Stimulated activated naive CD8-positive, alpha-beta T cell treated with anti-CD3 and anti-CD28 coated beads, Interleukin-15, Interleukin-2, amounts not matched to agents 100 ng/mL and 50 ng/mL, for 24 hours (primary cell): Measurements from ENCODE around the gene SCD5.

ENCODE experiments used
- H3K27ac Mint-ChIP-seq: one replicate; pipeline ENCODE4 v1.8.0; 2021; ENCODE audit warnings: mild to moderate bottlenecking, mixed read lengths
- H3K27me3 Mint-ChIP-seq: one replicate; pipeline ENCODE4 v1.8.0; 2021; ENCODE audit warnings: mixed read lengths
- H3K36me3 Mint-ChIP-seq: one replicate; pipeline ENCODE4 v1.8.0; 2021; ENCODE audit warnings: low read depth, mixed read lengths
- H3K4me1 Mint-ChIP-seq: one replicate; pipeline ENCODE4 v1.8.0; 2021; ENCODE audit warnings: low read depth, mixed read lengths
- H3K4me3 Mint-ChIP-seq: one replicate; pipeline ENCODE4 v1.8.0; 2021; ENCODE audit warnings: mild to moderate bottlenecking, mixed read lengths
- H3K9me3 Mint-ChIP-seq: one replicate; pipeline ENCODE4 v1.8.0; 2021; ENCODE audit warnings: mixed read lengths

SCD5 gene

GRCh38 chr4:82785611-82786400 lies 12.8 kb downstream of the SCD5 start:
- H3K27ac Mint-ChIP-seq = no peak overlapping the region
- no peak overlapping the region for H3K4me3 Mint-ChIP-seq
- no peaks in the 10 kb centered on the region for H3K36me3 Mint-ChIP-seq
- H3K27me3 Mint-ChIP-seq = no peaks in the 10 kb centered on the region
- H3K9me3 Mint-ChIP-seq = no peaks in the 10 kb centered on the region
- no peaks in the 10 kb centered on the region for H3K4me1 Mint-ChIP-seq

- no peaks in the 10 kb centered on the region for H3K4me1 Mint-ChIP-seq
- no peak overlapping the region for H3K4me3 Mint-ChIP-seq
- H3K27ac Mint-ChIP-seq = no peak overlapping the region
These were observed 13.7 kb downstream of the SCD5 start for GRCh38 chr4:82784681-82785610.

DNA sequence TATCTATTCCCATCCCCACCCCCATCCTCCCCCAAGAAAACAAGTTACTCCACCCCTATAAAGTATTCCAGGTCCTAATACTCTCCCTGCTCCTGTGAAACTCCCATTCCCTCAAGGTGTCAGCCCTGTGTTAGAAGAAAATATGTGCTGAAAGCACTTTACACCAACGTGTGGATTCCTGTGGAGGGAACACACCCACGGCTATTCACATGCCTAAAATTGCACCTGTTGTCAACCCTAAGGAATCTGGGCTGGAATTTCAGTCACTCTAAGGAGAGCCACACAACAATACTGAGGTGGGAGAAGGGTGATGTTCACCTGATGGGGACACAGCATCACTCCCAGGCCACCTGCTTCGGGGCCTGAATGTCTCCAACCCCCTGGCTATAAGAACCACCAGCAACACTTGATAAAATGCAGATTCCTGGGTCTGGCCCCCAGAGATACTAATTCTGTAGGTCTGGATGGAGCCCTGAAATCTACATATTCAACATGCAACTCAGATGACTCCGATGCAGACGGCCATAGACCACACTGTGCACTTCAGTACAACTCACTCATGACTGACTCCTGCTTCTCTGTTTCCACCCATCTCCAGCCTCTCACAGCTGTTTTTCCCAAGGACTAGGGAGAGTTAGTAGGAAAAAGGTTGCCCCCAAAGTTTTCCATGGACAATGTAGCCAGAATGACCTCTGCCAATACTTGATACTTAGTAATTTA lies 15.8 kb downstream of the SCD5 start:
- Mint-ChIP-seq H3K36me3 (no peaks in the 10 kb centered on the region), H3K27me3 (no peaks in the 10 kb centered on the region), H3K9me3 (no peaks in the 10 kb centered on the region), H3K4me3 (no peak overlapping the region), H3K4me1 (no peaks in the 10 kb centered on the region), H3K27ac (no peak overlapping the region)

More at GRCh38 chr4:82784681-82785610, 13.7 kb downstream of the SCD5 start:
- no peaks in the 10 kb centered on the region for H3K27me3 Mint-ChIP-seq
- no peaks in the 10 kb centered on the region for H3K36me3 Mint-ChIP-seq
- H3K9me3 Mint-ChIP-seq = no peaks in the 10 kb centered on the region

GRCh38 chr4:82780752-82781231 lies 17.8 kb downstream of the SCD5 start:
- Mint-ChIP-seq H3K4me3 (no peak overlapping the region), H3K27me3 (no peaks in the 10 kb centered on the region)

DNA sequence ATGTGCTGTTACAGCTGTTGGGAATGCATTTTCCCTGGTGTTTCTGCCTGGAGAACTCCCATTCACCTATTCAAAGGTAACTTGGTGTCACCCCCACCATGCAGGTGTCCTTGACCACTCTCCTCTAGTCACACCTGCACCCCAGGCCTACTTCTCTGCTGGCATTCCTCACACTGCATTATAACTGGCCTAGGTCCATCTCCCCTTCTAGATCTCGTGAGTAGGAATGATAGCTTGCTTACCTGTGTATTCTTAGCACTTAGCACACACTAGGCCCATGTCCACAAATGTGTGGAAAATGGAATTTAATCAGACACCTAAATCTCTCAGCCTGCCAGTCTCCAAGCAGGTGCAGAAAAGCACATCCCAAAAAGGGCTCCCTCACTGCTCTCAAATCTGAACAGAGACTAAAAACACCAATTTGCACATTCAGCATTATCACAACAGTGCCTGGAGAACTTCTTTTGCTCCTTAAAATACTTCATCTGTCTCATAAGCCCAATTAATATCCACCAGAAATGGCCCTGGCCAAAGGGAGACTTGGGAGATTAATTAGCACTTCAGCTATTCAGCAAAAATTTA lies 18.3 kb downstream of the SCD5 start:
- Mint-ChIP-seq H3K27ac (no peak overlapping the region), H3K4me1 (no peaks in the 10 kb centered on the region), H3K4me3 (no peak overlapping the region), H3K27me3 (no peaks in the 10 kb centered on the region), H3K36me3 (no peaks in the 10 kb centered on the region), H3K9me3 (no peaks in the 10 kb centered on the region)

More at GRCh38 chr4:82780752-82781231, 17.8 kb downstream of the SCD5 start:
- H3K36me3 Mint-ChIP-seq = no peaks in the 10 kb centered on the region
- H3K27ac Mint-ChIP-seq = no peak overlapping the region
- H3K4me1 Mint-ChIP-seq = no peaks in the 10 kb centered on the region
- no peaks in the 10 kb centered on the region for H3K9me3 Mint-ChIP-seq

DNA sequence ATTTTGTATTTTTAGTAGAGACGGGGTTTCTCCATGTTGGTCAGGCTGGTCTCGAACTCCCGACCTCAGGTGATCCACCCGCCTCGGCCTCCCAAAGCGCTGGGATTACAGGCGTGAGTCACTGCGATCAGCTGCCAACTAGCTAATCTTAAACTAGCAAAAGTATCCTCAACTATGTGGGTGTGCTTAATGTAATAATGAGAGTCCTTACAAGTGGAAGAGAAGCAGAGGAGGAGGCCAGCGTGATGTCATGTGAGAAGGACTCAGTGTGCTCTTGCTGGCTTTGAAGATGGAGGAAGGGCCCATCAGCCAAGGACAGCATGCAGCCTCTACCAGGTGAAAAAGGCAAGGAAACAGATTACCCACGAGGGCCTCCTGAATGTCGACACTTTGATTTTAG lies 19.6 kb downstream of the SCD5 start:
- H3K27ac Mint-ChIP-seq = no peak overlapping the region
- no peaks in the 10 kb centered on the region for H3K27me3 Mint-ChIP-seq
- no peaks in the 10 kb centered on the region for H3K4me1 Mint-ChIP-seq
- no peaks in the 10 kb centered on the region for H3K9me3 Mint-ChIP-seq
- H3K4me3 Mint-ChIP-seq = no peak overlapping the region
- H3K36me3 Mint-ChIP-seq = no peaks in the 10 kb centered on the region

DNA sequence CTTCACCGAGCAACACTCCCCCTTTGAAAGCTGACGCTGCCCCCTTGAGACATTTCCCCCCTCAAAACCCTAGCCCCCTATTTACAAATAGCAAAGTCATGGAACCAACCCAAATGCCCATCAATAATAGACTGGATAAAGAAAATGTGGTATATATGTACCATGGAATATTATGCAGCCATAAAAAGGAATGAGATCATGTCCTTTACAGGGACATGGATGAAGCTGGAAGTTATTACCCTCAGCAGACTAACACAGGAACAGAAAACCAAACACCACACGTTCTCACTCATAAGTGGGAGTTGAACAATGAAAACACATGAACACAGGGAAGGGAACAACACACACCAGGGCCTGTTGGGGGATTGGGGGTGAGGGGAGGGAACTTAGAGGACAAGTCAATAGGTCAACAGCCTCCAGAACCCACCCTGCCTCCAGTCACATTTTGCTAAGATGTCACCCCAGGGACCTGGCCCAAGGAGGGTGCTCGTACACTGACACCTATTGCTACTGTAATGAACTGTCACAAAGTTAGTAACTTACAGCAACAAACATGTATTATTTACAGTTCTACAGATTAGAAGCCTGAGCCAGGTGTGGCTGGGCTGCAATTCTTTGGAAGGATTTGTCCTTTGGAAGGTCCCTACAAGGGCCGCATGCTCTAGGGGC lies 20.6 kb downstream of the SCD5 start:
- no peaks in the 10 kb centered on the region for H3K36me3 Mint-ChIP-seq
- H3K27me3 Mint-ChIP-seq = no peaks in the 10 kb centered on the region

DNA sequence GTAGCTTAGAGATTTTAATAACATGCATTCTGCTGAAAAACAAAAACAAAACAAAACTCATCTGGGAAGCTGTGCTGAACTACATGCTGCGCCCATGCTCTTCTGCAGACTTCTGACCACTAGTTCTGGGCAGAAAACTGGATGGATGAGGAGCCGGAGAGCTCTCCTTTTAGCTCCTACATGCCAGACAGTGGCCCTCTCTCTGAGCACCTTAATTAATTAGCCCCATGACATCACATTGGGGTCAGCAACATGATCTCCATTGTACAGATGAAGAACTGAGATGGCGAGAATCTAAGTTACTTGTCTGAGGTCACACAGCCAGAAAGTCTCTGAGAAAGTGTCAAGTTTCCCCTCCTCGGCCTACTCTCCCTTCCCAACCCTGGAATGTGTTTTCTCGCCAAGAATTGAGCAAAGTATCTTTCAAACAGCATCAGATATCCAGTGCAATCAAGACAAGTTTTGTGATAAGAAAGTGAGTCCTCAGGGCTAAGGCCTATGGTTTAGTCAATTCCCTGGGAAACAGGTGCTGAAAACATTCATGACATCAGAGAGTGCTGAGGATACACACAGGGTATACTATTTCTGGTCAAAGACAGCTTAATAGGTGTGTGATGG lies 21.6 kb downstream of the SCD5 start:
- H3K4me1 Mint-ChIP-seq = no peaks in the 10 kb centered on the region
- no peaks in the 10 kb centered on the region for H3K27me3 Mint-ChIP-seq
- H3K9me3 Mint-ChIP-seq = no peaks in the 10 kb centered on the region
- no peak overlapping the region for H3K4me3 Mint-ChIP-seq
- no peak overlapping the region for H3K27ac Mint-ChIP-seq
- no peaks in the 10 kb centered on the region for H3K36me3 Mint-ChIP-seq

More for the DNA sequence above, 20.6 kb downstream of the SCD5 start:
- H3K27ac Mint-ChIP-seq = no peak overlapping the region
- no peaks in the 10 kb centered on the region for H3K4me1 Mint-ChIP-seq
- H3K4me3 Mint-ChIP-seq = no peak overlapping the region
- H3K9me3 Mint-ChIP-seq = no peaks in the 10 kb centered on the region

GRCh38 chr4:82775243-82775642 lies 23.4 kb downstream of the SCD5 start:
- Mint-ChIP-seq H3K9me3 (no peaks in the 10 kb centered on the region), H3K27ac (no peak overlapping the region), H3K4me1 (no peaks in the 10 kb centered on the region), H3K36me3 (no peaks in the 10 kb centered on the region), H3K27me3 (no peaks in the 10 kb centered on the region), H3K4me3 (no peak overlapping the region)

GRCh38 chr4:82774711-82775171 lies 23.9 kb downstream of the SCD5 start:
- Mint-ChIP-seq H3K27ac (no peak overlapping the region), H3K9me3 (no peaks in the 10 kb centered on the region)

GRCh38 chr4:82773057-82773456 lies 25.5 kb downstream of the SCD5 start:
- no peak overlapping the region for H3K4me3 Mint-ChIP-seq
- no peaks in the 10 kb centered on the region for H3K36me3 Mint-ChIP-seq
- H3K27me3 Mint-ChIP-seq = no peaks in the 10 kb centered on the region

More at GRCh38 chr4:82774711-82775171, 23.9 kb downstream of the SCD5 start:
- no peaks in the 10 kb centered on the region for H3K4me1 Mint-ChIP-seq
- H3K36me3 Mint-ChIP-seq = no peaks in the 10 kb centered on the region
- H3K27me3 Mint-ChIP-seq = no peaks in the 10 kb centered on the region
- H3K4me3 Mint-ChIP-seq = no peak overlapping the region

DNA sequence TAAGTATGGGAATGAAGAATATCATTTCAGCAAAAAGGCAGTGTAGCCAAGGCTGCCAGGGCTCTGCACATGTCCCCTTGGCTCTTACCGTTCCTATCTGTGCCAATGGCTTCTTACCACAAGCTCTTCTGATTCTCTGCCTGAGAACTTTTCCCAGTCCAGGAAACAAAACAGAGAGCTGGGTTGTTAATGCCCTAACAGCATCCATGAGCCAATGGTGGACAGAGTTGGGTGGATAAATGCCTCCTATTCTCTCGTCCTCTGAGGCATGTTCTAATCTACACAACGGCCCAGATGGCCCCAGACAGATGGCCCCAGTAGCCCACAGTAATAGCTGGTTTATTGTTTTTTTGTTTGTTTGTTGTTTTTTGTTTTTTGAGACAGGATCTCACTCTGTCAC lies 28.0 kb downstream of the SCD5 start:
- H3K9me3 Mint-ChIP-seq = peaks cover 12% of the 10 kb centered on the region
- H3K4me1 Mint-ChIP-seq = no peaks in the 10 kb centered on the region
- no peaks in the 10 kb centered on the region for H3K36me3 Mint-ChIP-seq
- no peak overlapping the region for H3K27ac Mint-ChIP-seq
- no peak overlapping the region for H3K4me3 Mint-ChIP-seq
- H3K27me3 Mint-ChIP-seq = peaks cover 6% of the 10 kb centered on the region

More at GRCh38 chr4:82773057-82773456, 25.5 kb downstream of the SCD5 start:
- Mint-ChIP-seq H3K4me1 (no peaks in the 10 kb centered on the region), H3K27ac (no peak overlapping the region), H3K9me3 (no peaks in the 10 kb centered on the region)

- H3K27ac Mint-ChIP-seq = no peak overlapping the region
- peaks cover 6% of the 10 kb centered on the region for H3K27me3 Mint-ChIP-seq
- no peak overlapping the region for H3K4me3 Mint-ChIP-seq
- H3K4me1 Mint-ChIP-seq = no peaks in the 10 kb centered on the region
- H3K36me3 Mint-ChIP-seq = no peaks in the 10 kb centered on the region
- H3K9me3 Mint-ChIP-seq = peaks cover 12% of the 10 kb centered on the region
These were observed 33.5 kb downstream of the SCD5 start for GRCh38 chr4:82765134-82765533.
